Muscle of leg (tissue), 11 donors: ENCODE results near the gene MUC2. TPM values are rescaled to one million over a fixed set of nuclear protein-coding genes. Genes with fewer than 3 reads are reported as not detected.

Experiments used
- DNase-seq: peaks from one replicate; pipeline ENCODE4 v3.0.0; 2013
- H3K27ac ChIP-seq: one replicate; pipeline ENCODE4 v1.5.1; 2013; ENCODE audit warnings: mild to moderate bottlenecking, low read length, control low read depth
- H3K27me3 ChIP-seq: one replicate; pipeline ENCODE4 v1.6.1; 2013; ENCODE audit warnings: low read length; ENCODE audit not compliant: control insufficient read depth, insufficient read depth
- H3K36me3 ChIP-seq: one replicate; pipeline ENCODE4 v1.6.1; 2013; ENCODE audit warnings: low read length; ENCODE audit not compliant: control insufficient read depth, insufficient read depth
- H3K4me1 ChIP-seq: one replicate; pipeline ENCODE4 v1.6.1; 2013; ENCODE audit warnings: low read length; ENCODE audit not compliant: control insufficient read depth, insufficient read depth
- H3K4me3 ChIP-seq: one replicate; pipeline ENCODE4 v1.5.1; 2013; ENCODE audit warnings: low read length, control low read depth
- H3K9me3 ChIP-seq: replicated peaks from 2 replicates; pipeline ENCODE4 v1.6.1; 2013; ENCODE audit warnings: low read depth, low read length; ENCODE audit not compliant: control insufficient read depth
- WGBS: methylation state at CpG from one replicate; pipeline ENCODE4 v1.1.5; 2013; ENCODE audit warnings: missing lambda C conversion rate; ENCODE audit not compliant: insufficient coverage; 5-methylcytosine and 5-hydroxymethylcytosine counted together
- polyA plus RNA-seq, 8 donors: library from polyadenylated mRNA; unstranded; fragments of 120-200 nt; gene quantifications; one replicate each; pipeline versions ENCODE4 v1.2.1 to v1.2.3, GENCODE V29; 2013; ENCODE audit warnings: inconsistent platforms in 1 of 8, low replicate concordance in 1 of 8; ENCODE audit not compliant: insufficient read length in 8 of 8, insufficient read depth in 1 of 8
- total RNA-seq: library from RNA; stranded (reverse); fragments of 120-200 nt; gene quantifications from one replicate; pipeline ENCODE4 v1.2.4, GENCODE V29; 2013

The MUC2 gene
- total and polyA plus RNA-seq, 9 donors: 0.01 to 2.2 (median 0.04) TPM; not detected in 3

- peaks cover 2% of the 10 kb centered on the region for H3K27me3 ChIP-seq
- H3K4me1 ChIP-seq: peaks cover 30% of the 10 kb centered on the region
- H3K36me3 ChIP-seq: no peaks in the 10 kb centered on the region
- no peaks in the 10 kb centered on the region for H3K9me3 ChIP-seq
- no peak for DNase-seq
- 84% methylated on average over 6 of the region's 9 CpGs for WGBS
- no peak overlapping the region for H3K4me3 ChIP-seq
- H3K27ac ChIP-seq: no peak overlapping the region
These were observed 1.8 kb upstream of the MUC2 start for GRCh38 chr11:1072821-1073231.

- no peaks in the 10 kb centered on the region for H3K36me3 ChIP-seq
- peak; percentile 71 for DNase-seq
- WGBS: 47% methylated on average over 11 of the region's 13 CpGs
These were observed 1.4 kb upstream of the MUC2 start for GRCh38 chr11:1073261-1073724.

GRCh38 chr11:1073851-1074243 is 827 bp upstream of the MUC2 start:
- 72% methylated on average over 8 of the region's 11 CpGs for WGBS
- peaks cover 2% of the 10 kb centered on the region for H3K27me3 ChIP-seq
- no peak overlapping the region for H3K4me3 ChIP-seq
- DNase-seq: no peak
- H3K4me1 ChIP-seq: peaks cover 32% of the 10 kb centered on the region
- no peak overlapping the region for H3K27ac ChIP-seq
- no peaks in the 10 kb centered on the region for H3K9me3 ChIP-seq
- no peaks in the 10 kb centered on the region for H3K36me3 ChIP-seq

More at GRCh38 chr11:1073261-1073724, 1.4 kb upstream of the MUC2 start:
- peaks cover 2% of the 10 kb centered on the region for H3K27me3 ChIP-seq
- no peaks in the 10 kb centered on the region for H3K9me3 ChIP-seq
- no peak overlapping the region for H3K27ac ChIP-seq
- peaks cover 32% of the 10 kb centered on the region for H3K4me1 ChIP-seq
- H3K4me3 ChIP-seq: no peak overlapping the region

- Histone ChIP-seq H3K9me3 (no peaks in the 10 kb centered on the region), H3K27ac (no peak overlapping the region), H3K4me1 (peaks cover 32% of the 10 kb centered on the region), H3K36me3 (no peaks in the 10 kb centered on the region), H3K4me3 (no peak overlapping the region), H3K27me3 (no peaks in the 10 kb centered on the region)
- DNase-seq: no peak
- 78% methylated on average over 26 of the region's 28 CpGs for WGBS
These were observed 752 bp downstream of the MUC2 start for GRCh38 chr11:1075341-1075911.

GRCh38 chr11:1076061-1076665 is 1.5 kb downstream of the MUC2 start:
- H3K27ac ChIP-seq: no peak overlapping the region
- no peaks in the 10 kb centered on the region for H3K27me3 ChIP-seq
- no peak for DNase-seq
- no peaks in the 10 kb centered on the region for H3K36me3 ChIP-seq
- 74% methylated on average over 7 of the region's 18 CpGs for WGBS
- no peak overlapping the region for H3K4me3 ChIP-seq
- H3K4me1 ChIP-seq: peaks cover 32% of the 10 kb centered on the region
- no peaks in the 10 kb centered on the region for H3K9me3 ChIP-seq

GRCh38 chr11:1077033-1077416 is 2.4 kb downstream of the MUC2 start:
- no peaks in the 10 kb centered on the region for H3K36me3 ChIP-seq
- H3K4me1 ChIP-seq: peaks cover 32% of the 10 kb centered on the region
- H3K9me3 ChIP-seq: no peaks in the 10 kb centered on the region
- DNase-seq: no peak
- no peak overlapping the region for H3K4me3 ChIP-seq
- 87% methylated on average over 9 of the region's 11 CpGs for WGBS
- no peak overlapping the region for H3K27ac ChIP-seq
- H3K27me3 ChIP-seq: no peaks in the 10 kb centered on the region

- Histone ChIP-seq H3K27me3 (no peaks in the 10 kb centered on the region), H3K4me1 (peaks cover 29% of the 10 kb centered on the region), H3K27ac (no peak overlapping the region), H3K9me3 (no peaks in the 10 kb centered on the region), H3K36me3 (no peaks in the 10 kb centered on the region), H3K4me3 (no peak overlapping the region)
- no peak for DNase-seq
- WGBS: 63% methylated on average over 29 of the region's 33 CpGs
These were observed 2.9 kb downstream of the MUC2 start for GRCh38 chr11:1077417-1078119.

- H3K36me3 ChIP-seq: no peaks in the 10 kb centered on the region
- H3K9me3 ChIP-seq: no peaks in the 10 kb centered on the region
- H3K4me3 ChIP-seq: no peak overlapping the region
- no peak overlapping the region for H3K27ac ChIP-seq
- WGBS: 78% methylated on average over 39 of the region's 39 CpGs
- H3K4me1 ChIP-seq: peaks cover 23% of the 10 kb centered on the region
- no peak for DNase-seq
- no peaks in the 10 kb centered on the region for H3K27me3 ChIP-seq
These were observed 3.5 kb downstream of the MUC2 start for GRCh38 chr11:1078191-1078601.

- no peak overlapping the region for H3K27ac ChIP-seq
- H3K36me3 ChIP-seq: no peaks in the 10 kb centered on the region
- H3K4me1 ChIP-seq: peaks cover 5% of the 10 kb centered on the region
- no peak for DNase-seq
- H3K27me3 ChIP-seq: no peaks in the 10 kb centered on the region
- H3K9me3 ChIP-seq: no peaks in the 10 kb centered on the region
- WGBS: 74% methylated on average over 27 of the region's 33 CpGs
- no peak overlapping the region for H3K4me3 ChIP-seq
These were observed 7.1 kb downstream of the MUC2 start for GRCh38 chr11:1081601-1082311.

GRCh38 chr11:1082346-1082727 is 7.7 kb downstream of the MUC2 start:
- DNase-seq: no peak
- no peaks in the 10 kb centered on the region for H3K36me3 ChIP-seq
- H3K4me3 ChIP-seq: no peak overlapping the region
- H3K9me3 ChIP-seq: no peaks in the 10 kb centered on the region
- WGBS: 89% methylated on average over 10 of the region's 14 CpGs
- H3K4me1 ChIP-seq: peaks cover 5% of the 10 kb centered on the region
- no peak overlapping the region for H3K27ac ChIP-seq
- H3K27me3 ChIP-seq: no peaks in the 10 kb centered on the region
